ENCODE results near the gene CEP78. TPM values are rescaled to one million over a fixed set of nuclear protein-coding genes. Genes with fewer than 3 reads are reported as not detected.

Gene CEP78
- total RNA-seq, 2 experiments from 2014 or later = 37.7 to 40.8 TPM

DNA sequence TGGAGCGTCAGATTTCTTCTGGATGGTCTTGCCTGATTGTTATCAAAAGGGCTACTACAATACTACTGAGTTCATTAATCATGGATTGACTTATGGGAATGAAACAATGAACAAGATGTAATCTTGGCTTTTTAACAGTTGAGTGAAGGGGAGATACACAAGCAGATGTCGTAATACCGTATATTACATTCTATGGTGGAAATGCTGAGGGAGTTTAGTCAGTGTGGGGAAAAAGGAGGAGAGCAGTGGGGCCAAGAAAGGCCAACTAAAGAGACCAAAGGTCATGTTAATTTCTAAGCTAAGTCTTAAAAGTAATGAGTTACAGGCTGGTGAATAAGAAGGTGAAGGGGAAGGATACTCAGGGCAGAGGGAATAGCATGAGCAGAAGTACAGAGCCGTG is 32.0 kb downstream of the CEP78 start:
- Mint-ChIP-seq H3K36me3 (ENCODE audit: low read depth) (peaks cover 45% of the 10 kb centered on the region), H3K27me3 (no peaks in the 10 kb centered on the region), H3K4me3 (no peak overlapping the region), H3K4me1 (ENCODE audit: low read depth) (no peaks in the 10 kb centered on the region), H3K9me3 (no peaks in the 10 kb centered on the region), H3K27ac (no peak overlapping the region)
- ATAC-seq (no peak), DNase-seq (no peak)
- ChIA-PET CTCF (interaction anchor here (1.3 kb wide), 2 partner anchors 11 to 102 kb away, joined by 3 to 4 read pairs; no protein-coding TSS in a partner anchor), POLR2A (interaction anchor here (1.4 kb wide), 1 partner anchor 30 kb away, joined by 3 read pairs; the partner anchor contains the start of gene PSAT1)
- intact Hi-C loops (cut with micrococcal nuclease) = no loop called here
- TF ChIP-seq CTCF (IDR thresholded peaks at IDR 0.05) = no peak

- Mint-ChIP-seq H3K36me3 (ENCODE audit: low read depth) (peaks cover 44% of the 10 kb centered on the region), H3K27me3 (no peaks in the 10 kb centered on the region), H3K4me3 (no peak overlapping the region), H3K4me1 (ENCODE audit: low read depth) (no peaks in the 10 kb centered on the region), H3K27ac (no peak overlapping the region), H3K9me3 (no peaks in the 10 kb centered on the region)
- TF ChIP-seq CTCF (IDR thresholded peaks at IDR 0.05) = no peak
- intact Hi-C loops (cut with micrococcal nuclease) = no loop called here
- DNase-seq (no peak), ATAC-seq (no peak)
- ChIA-PET POLR2A (no interaction called here), CTCF (no interaction called here)
Observed at GRCh38 chr9:78269784-78270183, 33.9 kb downstream of the CEP78 start.

GRCh38 chr9:78272307-78272706 is 36.4 kb downstream of the CEP78 start:
- H3K27ac Mint-ChIP-seq = no peak overlapping the region
- CTCF ChIA-PET = interaction anchor here (0.9 kb wide), 1 partner anchor 24 kb away, joined by 3 read pairs; no protein-coding TSS in a partner anchor
- POLR2A ChIA-PET = interaction anchor here (1.0 to 1.2 kb wide), 3 partner anchors 19 to 30 kb away, joined by 3 to 4 read pairs (median 3); no protein-coding TSS in a partner anchor
- TF ChIP-seq CTCF (IDR thresholded peaks at IDR 0.05) = no peak
- no peaks in the 10 kb centered on the region for H3K4me1 Mint-ChIP-seq (ENCODE audit: low read depth)
- H3K4me3 Mint-ChIP-seq = no peak overlapping the region
- H3K9me3 Mint-ChIP-seq = no peaks in the 10 kb centered on the region
- H3K27me3 Mint-ChIP-seq = no peaks in the 10 kb centered on the region
- no peak for ATAC-seq
- DNase-seq = no peak
- intact Hi-C loops (cut with micrococcal nuclease) = no loop called here
- H3K36me3 Mint-ChIP-seq (ENCODE audit: low read depth) = peaks cover 30% of the 10 kb centered on the region

GRCh38 chr9:78273761-78274160 is 37.9 kb downstream of the CEP78 start:
- Mint-ChIP-seq H3K4me1 (ENCODE audit: low read depth) (peaks cover 11% of the 10 kb centered on the region), H3K9me3 (no peaks in the 10 kb centered on the region), H3K27ac (no peak overlapping the region), H3K4me3 (no peak overlapping the region), H3K36me3 (ENCODE audit: low read depth) (peaks cover 22% of the 10 kb centered on the region), H3K27me3 (no peaks in the 10 kb centered on the region)
- POLR2A ChIA-PET = no interaction called here
- intact Hi-C loops (cut with micrococcal nuclease) = no loop called here
- CTCF ChIA-PET = interaction anchor here (1.0 to 1.3 kb wide), 2 partner anchors 13 to 24 kb away, joined by 3 read pairs; no protein-coding TSS in a partner anchor
- DNase-seq (no peak), ATAC-seq (no peak)
- TF ChIP-seq CTCF (IDR thresholded peaks at IDR 0.05) = no peak

GRCh38 chr9:78278177-78278777 is 42.4 kb downstream of the CEP78 start:
- POLR2A ChIA-PET = no interaction called here
- Mint-ChIP-seq H3K4me1 (ENCODE audit: low read depth) (peaks cover 11% of the 10 kb centered on the region), H3K9me3 (no peaks in the 10 kb centered on the region), H3K27ac (no peak overlapping the region), H3K27me3 (no peaks in the 10 kb centered on the region), H3K4me3 (no peak overlapping the region), H3K36me3 (ENCODE audit: low read depth) (peaks cover 2% of the 10 kb centered on the region)
- no peak for ATAC-seq
- DNase-seq = no peak
- intact Hi-C loops (cut with micrococcal nuclease) = no loop called here
- CTCF ChIA-PET = interaction anchor here (1.6 kb wide), 1 partner anchor 19 kb away, joined by 4 read pairs; the partner anchor contains the start of gene PSAT1
- no peak for TF ChIP-seq CTCF (IDR thresholded peaks at IDR 0.05)
